HK-2 (cell line): ENCODE results near the gene MYBPH.

ENCODE experiments used
- DNase-seq: peaks from one replicate; pipeline ENCODE4 v3.0.0-alpha.2; 2018; ENCODE audit not compliant: unreplicated experiment

Gene MYBPH

DNA sequence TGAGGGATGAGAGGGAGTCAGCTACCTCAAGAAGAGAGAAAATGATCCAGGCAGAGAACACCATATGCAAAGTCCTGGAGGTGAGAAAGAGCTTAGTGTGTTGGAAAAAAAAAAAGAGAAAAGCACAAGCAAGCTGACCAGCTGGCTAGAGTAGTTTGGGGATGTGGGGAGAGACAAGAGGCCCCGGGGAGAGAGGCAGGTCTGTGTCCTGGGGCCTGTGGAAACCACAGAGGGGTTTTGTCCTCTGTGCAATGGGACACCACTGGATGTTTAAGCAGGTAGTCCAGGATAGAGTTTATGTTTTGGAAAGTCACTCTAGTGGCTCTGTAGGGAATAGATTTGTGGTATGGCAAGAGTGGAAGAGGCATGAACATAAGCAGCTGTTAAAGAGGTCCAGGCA is 25.3 kb upstream of the MYBPH start:
- DNase-seq = no peak

DNA sequence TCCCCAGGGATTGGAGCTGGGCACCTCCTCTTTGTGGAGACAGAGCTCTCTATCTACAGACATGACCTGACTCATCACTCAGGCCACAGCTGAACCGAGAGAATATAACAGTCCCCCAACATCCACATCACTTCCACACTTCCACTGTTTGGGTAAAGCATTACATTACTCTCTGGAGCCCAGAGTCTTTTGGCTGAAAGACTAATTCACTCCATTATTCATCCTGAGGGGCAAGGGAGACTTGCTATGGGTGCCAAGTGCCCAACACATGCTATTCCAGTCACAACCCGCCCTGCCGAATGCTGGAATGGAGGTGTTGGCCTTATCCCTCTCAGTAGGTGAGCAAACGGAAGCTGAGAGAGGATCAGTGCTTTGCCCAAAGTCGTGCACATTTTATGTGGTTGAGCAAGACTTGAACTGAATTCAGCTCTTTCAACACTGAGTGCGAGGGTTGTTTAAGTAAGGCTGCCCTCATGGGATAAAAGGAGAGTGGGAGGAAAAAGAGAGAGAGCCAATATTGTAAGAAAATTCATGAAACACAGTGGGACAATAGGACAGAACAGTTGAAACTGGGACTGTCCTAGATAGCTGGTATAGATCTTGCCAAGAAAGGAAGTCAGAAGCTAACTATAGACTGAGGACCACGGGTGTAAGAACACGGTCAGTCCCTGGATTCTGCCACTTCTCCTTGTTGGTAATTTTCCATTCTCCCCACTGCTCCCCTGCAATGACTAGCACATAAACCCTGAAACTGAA is 24.4 kb upstream of the MYBPH start:
- DNase-seq = no peak

DNA sequence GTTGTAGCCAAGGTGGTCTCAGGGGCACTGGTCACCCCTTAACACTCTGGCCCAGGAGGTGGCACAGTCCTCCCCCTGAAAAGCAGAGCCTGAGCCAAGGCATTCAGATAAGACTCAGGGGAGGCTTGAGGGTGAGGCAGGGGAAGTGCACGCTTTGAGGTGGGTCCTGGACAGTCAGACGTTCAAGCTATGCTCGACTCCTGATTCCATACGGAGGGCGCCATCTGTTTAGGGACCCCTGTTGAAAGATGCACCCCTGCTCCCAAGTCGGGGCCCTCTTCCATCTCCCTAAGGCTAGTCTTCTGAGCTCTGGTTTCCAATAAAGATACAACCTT is 23.8 kb upstream of the MYBPH start:
- DNase-seq = no peak

DNA sequence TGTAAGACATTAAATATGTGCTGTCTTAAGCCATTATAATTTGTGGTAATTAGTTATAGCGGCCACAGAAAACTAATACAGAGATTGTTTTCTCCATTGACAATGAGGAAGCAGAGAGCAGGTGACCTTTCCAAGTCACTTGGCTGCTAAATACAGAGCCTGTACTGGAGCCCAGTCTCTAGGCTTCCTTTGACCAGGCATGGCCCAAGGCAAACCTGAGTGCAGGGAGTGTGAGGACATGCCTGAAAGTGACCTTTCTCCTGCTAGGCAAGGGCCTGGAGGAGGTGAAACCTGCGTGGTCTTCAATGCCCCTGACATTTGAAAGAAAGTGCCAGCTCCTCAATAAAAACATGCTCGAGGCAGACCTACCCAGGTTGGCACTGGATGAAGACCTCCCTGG is 23.4 kb upstream of the MYBPH start:
- no peak for DNase-seq

DNA sequence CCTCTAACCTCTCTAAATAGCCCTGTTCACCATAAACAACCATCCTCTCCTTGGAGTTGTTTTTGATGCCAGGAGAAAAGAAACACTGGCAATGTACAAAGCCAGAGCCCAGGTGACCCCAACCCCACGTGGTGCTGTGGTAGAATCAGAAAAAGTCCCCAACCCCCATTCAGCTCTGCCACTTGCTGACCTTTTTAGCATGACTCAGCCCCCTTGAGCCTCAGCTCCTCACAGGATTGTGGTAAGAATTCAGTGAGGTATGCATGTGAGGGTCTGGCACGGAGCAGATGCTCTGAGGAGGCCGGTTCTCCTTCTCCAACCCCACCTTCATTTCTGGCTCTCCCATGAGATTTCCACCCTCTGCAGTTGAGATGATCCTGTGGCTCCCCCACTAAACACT is 22.0 kb upstream of the MYBPH start:
- DNase-seq = peak; percentile 74

DNA sequence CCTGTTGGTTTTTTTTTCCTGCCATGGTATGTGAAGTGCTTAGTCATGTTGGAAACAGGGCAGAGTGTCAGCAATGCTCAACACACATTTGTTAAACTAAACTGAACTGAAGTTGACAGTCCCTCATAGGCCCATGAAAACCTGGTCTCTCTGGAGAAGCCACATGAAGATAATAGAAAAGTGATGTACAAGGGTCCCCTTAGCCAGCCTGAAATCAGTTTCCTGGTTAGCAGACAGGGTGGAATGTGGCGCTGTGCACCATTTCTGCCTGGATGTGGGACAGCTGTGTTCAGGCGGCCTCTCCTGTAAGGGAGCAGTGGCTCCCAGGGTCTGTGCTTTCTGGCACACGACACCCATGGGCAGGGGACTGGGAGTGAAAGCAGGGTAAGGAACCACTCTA is 20.7 kb upstream of the MYBPH start:
- DNase-seq = no peak

DNA sequence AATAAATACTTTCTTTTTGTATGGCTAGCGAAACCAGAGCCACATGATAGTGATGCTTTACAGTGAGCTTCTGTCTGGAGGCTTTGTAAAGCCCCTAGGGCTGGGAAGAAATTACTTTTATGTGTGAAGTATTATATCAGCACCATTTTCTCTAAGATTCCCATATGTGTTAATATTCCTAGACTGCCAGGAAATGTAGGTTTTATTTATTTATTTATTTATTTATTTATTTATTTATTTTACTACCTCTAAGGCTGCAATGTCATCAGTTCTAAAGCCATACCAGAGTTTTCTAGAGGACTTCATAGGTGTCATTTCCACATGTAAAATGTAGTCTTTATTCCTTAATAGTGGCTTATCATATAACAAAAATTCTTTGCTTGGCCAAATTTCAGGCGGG is 15.3 kb upstream of the MYBPH start:
- no peak for DNase-seq

DNA sequence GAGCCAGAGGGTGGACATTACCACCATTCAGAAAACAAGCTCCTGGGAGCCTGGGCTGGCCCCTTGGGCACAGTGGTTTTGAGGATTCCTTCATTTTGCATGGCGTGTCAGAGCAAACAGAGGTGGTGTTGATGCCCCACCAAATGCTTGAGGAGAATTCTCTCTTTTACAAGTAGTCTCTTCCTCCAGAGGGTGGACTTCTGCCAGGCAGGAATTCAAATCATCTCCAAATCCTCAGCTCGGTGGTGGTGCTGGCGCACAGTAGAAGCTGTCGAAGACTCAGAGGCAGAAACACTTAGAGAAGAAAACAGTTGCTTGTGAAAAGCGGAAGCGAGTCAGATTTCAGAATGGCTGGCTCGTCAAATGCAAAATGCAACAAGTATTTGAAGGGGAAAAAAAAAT is 14.3 kb upstream of the MYBPH start:
- DNase-seq = no peak

DNA sequence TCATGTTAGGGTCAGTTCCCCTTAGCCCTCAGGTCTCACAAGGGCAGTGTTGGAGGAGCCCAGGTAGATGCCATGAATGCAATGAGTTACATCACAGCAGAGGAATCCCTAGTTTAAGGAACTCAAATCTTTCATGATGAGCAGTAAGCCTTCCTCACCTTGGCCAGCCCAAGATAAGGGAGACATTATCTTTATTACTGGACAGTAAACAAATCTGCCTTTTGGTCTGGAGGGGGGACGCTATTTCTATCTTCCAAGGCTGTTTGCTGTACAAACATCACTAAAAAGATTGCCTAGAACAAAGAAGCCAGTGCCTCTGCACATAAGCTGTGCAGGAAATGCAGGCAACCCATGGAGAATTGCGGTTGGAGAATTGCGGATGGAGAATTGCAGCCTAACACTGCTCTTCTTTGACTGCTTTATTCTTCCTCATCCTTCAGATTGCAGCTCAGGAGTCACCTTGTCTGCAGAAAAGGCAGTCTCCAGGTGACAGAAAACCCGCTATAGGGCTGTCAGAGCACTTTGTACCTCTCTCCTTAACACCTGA is 13.1 kb upstream of the MYBPH start:
- no peak for DNase-seq

DNA sequence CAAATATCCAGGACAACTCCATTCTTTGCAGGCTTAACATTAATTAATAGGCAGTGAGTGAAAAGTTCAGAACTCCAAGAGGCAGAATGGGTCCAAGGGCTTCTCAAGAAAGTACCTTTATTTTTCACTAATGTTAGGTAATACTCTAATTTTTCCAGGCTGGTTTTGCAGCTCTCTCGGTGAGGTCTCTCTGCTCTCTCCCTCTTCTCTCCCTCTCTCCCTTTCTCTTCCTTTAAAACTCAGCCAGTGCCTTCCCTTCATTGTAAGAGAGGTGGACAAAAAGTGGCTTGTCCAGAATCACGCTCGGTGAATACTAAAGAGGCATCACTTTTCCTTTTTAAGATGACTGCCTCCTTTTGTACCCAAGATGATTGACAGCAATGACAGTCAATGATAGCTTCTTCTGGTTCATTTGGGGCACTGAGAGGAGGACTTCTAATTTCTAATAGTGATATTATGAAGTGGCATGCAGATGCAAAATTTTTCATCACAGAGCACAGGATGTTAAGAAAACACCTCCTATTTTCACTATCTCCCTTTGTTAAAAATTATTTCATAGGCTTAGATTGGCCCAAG is 12.2 kb upstream of the MYBPH start:
- DNase-seq = no peak

DNA sequence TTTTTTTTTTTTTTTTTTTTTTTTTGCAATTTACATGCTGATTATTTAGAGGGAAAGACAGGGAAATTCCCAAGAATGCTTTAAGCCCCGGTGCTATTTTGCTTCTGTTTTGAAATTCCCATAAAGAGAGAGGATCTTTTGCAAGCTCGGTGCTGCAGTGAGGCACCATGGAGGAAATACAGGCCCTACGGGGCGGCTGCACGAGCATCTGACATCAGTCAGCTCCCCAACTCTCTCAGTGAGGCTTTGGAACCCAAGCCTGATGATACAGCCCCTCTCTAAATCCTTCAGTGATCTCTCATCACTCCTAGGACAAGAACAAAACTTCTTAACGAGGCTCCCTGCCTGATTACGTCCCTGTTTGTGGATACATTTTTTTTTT is 11.7 kb upstream of the MYBPH start:
- DNase-seq = no peak

DNA sequence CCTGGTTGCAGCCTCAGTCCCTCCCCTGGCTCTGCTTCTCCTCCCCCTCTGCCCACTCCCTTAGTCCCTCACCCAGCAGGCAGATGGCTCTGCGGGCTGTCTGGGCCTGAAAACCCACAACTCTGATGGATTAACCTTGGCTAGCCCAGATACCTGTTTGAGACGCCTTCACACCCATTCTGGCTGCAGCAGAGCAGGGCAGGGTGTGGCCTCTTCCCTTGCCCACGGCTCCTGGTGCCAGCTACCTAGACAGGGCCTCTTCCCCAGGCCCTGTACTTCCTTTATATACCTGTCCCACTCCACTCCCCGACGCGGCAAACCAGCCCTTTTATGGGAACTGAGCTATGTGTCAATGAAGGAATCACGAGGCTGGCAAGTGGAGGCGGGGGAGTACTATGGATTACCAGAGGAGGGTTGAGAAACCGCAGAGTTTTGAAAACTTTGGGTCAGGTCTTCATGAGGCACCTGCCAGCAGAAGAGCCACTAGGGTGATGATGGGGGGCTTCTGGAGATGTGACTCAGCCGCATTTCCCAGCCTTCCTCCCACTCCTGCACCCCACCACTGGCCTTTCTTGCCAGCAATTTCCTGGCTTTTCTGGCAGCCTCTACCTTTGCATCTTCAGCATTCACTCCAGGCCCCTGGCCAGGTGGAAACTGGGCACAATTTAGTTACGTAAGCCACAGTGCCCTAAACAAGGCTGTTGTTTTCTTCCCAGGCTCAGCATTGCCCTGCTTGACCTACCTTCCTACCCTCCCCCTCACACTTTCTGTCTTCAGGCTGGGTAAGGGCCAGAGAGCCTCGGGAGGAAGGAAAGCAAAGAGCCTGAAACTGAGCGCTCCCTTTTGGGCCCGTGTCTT is 11.0 kb upstream of the MYBPH start, which contains the start of gene CHI3L1:
Gene CHI3L1 (minus strand): TSS at position 259 of the 858 bp plus-strand sequence. CDS start 81 bp downstream, at position 178.
- DNase-seq = no peak

DNA sequence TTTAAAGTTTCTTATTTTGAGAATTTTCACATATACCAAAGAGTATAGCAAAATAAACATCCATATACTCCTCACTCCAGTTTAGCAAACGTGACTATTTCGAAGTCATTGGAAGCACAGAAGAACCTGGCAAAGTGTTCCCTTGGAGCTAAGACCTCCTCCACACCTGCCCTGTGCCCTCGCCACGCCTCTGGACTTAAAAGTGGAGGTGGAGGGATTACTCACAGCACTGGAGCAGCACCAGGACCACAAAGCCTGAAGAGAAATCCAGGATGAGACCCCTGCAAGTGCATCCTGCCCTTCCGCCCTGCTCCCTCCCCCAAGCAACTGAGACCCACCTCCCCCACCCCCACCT is 10.4 kb upstream of the MYBPH start:
- DNase-seq = no peak

DNA sequence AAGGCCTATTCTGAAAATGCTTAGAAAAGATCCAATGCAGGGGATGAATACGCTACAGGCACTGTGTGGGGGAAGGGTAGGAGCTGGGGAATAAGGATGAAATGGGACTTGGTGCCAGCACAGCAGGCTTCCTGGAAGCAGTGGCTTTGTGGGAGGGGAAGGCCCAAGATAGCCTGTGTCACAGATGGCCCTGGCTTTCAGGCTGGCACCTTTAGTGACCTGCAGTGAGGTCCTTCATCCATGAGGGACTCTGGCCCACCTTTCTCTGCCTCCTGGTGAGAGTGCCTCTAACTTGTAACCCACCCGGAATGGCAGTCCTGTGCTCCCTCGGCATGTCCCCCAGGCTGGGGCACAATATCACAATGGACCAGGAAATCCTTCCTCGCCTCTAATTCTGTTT is 10.0 kb upstream of the MYBPH start:
- DNase-seq = no peak

DNA sequence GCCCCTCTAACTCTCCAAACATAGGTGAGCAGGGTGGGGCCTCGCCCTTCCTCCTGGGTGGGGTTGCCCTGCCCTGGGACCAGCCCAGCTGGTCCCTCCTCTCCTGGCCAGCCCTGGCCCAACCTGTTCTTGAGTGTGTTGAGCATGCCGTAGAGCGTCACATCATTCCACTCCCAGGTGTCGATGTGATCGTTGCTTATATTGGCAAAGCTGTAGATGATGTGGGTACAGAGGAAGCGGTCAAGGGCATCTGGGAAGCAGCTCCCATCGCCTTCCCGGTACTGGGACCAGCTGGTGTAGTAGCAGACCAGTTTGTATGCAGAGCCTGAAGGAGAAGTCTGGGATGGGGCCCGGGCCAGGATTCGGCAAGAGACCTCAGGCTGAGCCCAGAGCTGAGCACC is 9.4 kb upstream of the MYBPH start:
- DNase-seq = no peak

DNA sequence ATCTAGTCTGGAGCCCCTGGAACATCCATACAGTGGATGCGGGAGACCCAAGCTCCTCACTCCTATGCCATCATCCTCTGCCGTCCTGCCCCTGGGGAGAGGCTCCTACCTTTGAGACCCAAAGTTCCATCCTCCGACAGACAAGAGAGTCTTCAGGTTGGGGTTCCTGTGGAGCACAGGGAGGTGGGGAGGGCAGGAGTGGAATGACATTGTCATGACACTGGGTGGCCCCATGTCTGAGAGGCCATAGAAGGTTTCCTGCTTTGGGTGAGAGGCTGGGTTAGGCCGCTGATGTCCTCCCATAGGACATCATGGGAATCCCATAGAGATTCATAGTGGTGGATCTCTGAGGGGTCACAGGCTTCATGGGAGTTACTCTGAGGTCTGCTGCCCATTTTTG is 8.8 kb upstream of the MYBPH start:
- DNase-seq = no peak

DNA sequence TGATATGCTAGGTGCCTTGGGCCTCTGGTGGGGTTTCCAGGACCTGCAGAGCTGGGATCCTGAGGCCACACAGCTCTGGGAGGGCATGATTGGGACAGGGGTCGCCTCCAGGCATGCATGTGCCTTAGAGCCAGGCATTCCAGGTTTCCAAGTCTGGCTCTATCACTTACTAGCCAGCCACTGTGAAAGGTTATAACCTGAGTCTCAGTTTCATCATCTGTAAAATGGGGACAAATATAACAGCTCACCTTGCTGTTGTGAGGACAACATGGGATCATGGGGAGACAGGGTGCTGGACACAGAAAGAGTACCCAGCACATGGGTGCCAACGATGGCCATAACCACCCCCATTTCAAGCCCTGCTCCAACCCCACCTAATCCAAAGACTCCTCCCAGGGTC is 8.2 kb upstream of the MYBPH start:
- no peak for DNase-seq

DNA sequence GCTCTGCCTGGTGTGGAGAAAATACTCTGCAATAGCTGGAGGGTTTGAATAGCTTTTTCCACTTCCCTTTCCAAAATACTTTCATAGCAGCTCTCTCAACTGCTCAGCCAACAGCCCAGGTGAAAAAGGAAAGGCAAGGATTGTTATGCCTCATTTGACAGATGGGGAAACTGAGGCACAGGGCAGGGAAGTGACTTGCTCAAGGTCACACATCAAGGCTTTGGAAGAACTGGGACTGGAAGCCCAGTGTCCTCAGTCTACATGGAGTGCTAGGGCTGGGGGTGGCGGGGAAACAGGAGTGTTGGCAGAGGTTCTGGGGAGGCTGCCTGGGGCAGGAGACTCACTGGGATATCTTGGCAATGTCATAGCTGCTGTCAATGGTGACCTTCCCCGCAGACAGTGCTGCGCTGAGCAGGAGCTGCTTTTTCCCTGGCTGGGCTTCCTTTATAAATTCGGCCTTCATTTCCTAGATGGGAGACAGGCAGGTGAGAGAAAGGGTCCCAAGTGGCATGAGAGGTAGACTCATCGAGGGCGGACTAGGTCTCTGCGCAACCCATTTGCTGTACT is 6.8 kb upstream of the MYBPH start:
- no peak for DNase-seq

DNA sequence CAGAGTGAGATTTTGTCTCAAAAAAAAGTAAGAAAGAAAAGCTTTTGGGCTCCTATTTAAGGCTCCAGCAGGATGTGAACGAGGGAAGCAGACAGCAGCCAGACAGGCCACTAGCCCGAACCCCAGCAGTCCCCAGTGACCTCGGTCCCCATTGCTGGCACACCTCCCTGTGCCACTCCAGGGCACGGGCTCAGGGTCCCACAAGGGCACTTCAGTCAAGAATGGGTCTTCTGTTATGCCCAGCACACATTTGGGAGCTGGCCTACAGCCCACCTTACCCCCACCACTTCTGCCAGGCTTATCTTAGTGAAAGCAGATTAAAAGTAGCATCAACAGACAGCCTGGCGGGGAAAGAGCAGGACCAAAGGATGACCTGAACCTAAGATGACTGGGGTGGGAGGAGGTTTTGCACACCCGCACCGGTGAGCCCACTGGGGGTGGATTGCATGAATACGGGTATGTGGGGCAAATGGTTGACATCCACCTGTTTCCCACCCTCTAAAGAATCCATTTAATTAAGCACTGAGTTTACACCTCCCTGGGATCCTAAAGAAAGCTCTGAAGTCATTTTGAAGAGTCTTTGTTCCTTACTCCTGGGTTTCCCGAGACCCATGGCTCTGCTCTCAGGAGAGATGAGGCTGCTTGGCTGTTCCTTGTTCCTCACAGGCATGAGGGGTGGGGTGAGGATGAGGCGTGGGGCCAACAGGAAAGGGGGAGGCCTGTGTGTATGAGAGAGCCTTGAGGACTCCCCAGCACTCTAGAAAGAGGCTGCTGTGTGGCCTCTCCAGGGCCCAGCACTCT is 6.2 kb upstream of the MYBPH start:
- no peak for DNase-seq

DNA sequence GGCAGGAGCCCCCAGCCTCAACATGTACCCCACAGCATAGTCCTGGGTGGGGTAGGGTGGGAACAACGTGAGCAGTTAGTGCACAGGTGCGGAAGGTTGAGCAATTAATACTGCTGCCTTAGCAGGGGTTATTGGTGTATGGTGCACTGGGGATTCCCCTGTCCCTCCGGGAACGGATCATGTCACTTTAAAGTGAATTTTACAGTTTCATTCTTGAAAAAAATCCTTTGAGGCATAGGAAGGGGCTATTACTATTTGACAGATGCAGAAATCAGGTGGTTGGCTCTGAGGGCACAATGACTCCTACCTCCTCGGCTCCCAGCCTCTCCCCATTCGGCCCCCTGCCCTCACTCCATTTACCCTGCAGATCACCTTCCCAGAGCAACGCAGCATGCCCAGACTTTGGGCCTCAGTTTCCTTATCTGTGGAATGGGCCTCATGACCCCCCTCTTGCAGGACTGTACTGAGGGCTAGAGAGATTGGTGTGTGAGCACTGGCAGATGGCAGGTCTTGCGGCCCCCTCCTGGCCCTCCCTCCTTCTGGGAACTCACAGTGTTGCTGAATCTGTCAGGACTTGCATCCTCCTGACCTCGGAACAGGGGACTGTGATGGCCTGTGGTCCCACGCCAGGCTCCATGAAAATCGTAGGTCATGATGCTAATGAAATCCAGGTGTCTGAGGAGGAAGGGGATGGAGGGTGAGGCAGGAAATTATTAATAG is 5.1 kb upstream of the MYBPH start:
- DNase-seq = no peak

DNA sequence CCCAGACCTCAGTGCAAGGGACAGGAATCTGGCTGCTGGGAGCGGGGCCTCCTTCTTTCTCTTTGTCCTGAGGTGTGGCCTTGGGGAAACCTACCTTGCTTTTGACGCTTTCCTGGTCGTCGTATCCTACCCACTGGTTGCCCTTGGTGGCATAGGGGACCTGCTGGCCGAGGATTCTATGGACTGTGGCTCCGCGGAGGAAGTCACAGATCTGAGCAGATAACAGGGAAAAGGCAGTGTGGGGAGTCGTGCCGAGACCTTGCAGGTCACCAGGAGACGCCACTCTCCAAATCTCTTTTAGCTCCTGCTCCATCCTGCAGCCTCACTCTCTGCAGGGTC is 4.0 kb upstream of the MYBPH start:
- no peak for DNase-seq
